ENCODE data around the gene ERAS.

Gene ERAS, protein sequence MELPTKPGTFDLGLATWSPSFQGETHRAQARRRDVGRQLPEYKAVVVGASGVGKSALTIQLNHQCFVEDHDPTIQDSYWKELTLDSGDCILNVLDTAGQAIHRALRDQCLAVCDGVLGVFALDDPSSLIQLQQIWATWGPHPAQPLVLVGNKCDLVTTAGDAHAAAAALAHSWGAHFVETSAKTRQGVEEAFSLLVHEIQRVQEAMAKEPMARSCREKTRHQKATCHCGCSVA

DNA sequence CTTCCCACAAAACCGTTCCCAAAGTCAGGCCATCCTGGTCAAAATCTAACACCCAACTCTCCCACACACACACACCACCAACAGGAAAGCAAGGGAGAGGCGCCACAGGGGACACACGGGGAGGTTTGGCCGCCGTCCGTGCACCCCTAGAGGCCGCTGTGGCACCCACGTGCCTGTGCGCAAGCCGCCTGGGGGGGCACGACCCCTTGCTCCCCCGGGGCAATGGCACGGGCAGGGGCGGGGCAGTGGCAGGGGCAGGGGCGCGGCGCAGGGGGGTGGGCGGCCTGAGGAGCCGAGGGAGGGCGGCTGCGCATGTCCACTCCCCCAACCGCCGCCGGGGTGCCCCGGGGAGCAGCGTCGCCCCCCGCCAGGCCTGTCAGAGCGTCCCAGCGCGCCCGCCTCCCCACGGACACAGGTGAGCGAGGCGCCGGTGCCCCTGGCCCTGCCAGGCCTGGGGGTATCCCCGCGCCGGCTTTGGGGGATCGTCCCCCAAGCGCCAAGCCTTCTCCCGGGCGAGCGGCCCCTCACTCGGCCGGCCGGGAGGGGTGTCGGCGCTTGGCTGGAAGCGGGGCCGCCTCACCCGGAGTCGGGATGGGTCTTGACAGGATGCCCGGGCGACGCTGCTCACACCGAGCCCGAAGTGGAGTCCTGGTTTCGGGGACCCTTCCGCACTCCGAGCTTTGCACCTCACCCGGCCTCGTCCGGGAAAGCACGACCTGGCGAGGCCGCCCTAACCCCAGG lies at the start of gene ERAS:
Gene ERAS (plus strand): TSS at position 379 of the 741 bp plus-strand sequence. CDS start 2,611 bp downstream, outside the sequence.
- no peak for DNase-seq

DNA sequence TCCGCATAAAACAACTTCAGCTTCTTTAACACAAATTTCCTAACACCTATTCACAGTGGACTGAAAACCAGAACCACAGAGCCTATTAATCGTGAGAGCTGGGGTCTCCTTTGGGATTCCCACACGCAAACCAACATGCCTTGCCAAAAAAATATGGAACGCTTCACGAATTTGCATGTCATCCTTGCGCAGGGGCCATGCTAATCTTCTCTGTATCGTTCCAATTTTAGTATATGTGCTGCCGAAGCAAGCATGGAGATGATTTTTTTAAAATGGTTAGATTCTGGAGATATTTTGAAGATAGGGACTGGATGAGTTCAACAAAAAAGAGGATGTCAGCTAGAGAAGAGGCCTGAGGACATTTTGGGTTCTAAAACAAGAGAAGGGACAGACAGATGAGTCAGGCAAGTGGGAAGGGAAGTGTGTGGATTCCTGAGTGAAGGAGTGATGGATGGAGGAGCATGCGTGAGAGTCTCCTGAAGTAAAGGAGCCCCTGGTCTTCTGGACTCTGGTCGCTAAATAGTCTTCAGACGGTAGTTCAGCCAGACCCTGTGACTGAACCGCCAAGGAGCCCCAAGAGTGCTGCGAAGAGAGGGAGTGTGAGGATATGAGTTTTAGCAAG lies 49.4 kb upstream of the ERAS start:
- DNase-seq: no peak

DNA sequence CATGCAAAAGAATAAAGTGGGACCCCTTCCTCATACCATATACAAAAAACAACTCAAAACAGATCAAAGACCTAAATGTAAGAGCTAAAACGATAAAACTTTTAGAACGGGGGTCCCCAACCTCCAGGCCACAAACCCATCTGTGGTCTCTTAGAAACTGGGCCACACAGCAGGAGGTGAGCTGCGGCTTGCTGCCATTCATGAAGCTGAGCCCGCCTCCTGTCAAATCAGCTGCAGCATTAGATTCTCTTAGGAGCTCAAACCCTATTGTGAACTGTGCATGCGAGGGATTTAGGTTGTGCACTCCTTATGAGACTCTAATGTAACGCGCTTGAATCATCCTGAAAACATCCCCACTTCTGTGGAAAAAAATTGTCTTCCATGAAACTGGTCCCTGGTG lies 46.9 kb upstream of the ERAS start:
- DNase-seq: no peak

DNA sequence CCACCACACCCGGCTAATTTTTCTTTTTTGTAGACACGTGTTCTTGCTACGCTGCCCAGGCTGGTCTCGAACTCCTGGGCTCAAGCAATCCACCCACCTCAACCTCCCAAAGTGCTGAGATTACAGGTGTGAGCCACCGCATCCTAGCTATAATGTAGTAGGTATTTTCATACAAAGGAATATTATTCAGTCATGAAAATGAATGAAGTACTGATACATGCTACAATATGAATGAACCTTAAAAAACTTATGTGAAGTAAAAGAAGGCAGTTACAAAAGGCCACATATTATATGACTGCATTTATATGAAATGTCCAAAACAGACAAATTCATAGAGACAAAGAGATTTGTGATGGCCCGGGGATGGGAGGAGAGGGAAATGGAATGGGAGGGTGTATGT lies 44.6 kb upstream of the ERAS start:
- DNase-seq: no peak

DNA sequence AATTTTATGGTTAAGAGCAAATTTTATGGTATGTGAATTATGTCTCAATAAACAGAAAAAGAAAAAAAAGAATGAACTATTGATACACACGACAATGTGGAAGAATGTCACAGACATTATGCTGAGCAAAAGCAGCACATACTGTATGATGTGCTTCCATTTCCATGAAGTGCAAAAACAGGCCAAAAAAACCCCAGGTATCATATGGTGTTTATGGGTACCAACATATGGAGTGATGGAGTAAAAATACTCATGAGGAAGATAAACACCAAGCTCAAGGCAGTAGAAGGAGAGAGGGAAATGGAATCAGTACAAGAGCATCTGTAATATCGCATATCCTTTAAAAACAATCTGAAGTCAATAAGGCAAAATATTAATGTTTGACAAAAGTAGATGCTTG lies 44.1 kb upstream of the ERAS start:
- no peak for DNase-seq

DNA sequence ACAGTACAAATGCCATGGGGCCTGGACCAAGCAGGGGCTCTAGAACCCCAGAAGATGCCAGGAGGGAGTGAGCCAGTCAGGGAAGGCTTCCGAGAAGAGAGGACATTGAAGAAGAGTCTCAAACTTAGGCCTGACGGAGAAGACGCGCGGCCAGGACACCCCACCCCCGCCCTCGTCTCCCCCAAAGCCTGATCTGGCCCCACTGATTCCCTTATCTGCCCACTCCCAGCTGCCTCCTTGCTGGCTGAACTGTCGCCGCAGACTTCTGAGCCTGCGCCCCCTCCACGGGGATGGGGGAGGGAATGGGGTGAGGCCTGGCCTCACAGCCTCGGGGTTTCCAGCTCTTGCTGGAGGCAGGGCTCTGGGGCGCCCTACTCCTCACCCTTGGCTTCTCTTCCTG lies 43.5 kb upstream of the ERAS start:
- no peak for DNase-seq

DNA sequence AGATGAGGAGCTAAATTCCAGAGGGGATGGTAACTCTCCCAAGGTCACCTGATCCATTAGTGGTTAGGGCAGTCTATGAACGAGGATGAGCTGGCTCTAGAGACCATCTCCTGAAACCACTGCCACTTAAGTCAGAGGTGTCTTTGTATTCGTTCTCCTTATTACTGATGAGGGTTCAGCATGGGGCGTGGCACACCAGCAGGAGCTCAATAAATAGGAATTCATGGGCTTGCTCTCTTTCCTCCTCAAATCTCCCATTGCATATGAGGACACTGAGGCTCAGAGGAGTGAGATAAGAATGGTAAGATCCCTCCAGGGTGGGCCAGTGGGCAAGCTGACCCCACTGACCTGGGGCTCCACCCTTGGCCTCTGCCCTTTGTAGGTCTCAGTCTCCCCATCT lies 41.6 kb upstream of the ERAS start:
- DNase-seq: no peak

DNA sequence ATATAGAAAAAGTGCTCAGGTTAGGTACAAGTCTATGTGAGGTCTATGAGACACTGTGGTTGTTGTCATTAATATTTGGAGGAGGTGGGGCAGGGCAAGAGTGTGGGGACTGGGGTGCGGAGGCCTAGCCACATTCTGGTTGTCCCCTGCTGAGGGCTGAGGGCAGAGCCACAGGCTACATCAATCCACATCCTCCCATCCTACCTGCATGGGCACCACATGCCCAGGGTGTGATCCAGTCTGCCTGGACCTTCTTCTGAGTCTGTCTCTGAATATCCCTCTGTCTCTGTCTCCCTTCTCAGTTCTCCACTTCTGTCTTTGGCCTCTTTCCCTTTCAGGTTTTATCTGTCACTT lies 41.1 kb upstream of the ERAS start:
- DNase-seq: no peak

DNA sequence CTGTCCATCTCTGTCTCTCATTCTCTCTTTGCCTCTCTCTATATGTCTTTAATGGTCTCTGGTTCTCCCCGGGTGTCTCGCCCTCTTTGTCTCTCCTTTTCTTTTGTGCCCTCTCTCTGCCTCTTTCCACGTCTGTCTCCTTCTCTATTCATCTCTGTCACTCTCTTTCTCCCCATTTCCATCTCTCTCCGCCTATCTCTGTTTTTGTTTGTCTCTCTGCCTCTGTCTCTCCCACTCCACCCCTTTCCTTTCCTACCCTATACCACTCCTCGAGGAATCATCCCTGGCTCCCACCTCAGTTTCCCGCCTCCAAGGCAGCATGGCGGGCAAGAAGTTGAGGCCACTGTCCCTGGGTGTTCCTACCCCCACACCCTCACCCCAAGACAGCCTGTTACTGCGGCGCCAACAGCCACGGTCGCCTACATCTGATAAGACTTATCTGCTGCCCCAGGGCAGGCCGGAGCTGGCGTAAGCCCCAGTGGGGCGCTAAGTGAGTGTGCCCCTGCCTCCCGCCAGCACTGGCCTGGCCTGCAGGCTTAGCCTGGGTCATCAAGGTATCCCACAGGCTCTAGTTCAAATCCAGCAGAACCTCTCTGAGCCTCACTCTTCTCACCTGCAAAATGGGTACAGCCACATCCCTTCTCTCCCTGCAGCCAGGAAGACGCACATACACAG lies 40.6 kb upstream of the ERAS start:
- DNase-seq: no peak

DNA sequence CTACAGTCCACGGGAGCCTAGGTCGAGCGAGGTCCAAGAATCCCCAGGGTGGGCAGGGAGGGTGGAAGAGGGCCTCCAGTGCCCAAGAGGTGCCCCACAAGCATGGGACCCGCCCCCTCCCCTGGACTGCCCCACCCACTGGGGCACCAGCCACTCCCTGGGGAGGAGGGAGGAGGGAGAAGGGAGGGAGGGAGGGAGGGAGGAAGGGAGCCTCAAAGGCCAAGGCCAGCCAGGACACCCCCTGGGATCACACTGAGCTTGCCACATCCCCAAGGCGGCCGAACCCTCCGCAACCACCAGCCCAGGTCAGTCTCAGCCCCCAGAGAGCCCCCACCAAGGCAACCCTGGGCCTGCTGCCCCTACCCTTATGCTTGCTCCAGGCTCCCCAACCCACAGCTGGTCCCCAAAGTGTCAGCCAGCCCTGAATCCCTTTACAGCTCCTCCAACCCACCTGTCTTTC lies 39.9 kb upstream of the ERAS start, which contains the start of gene GATA1:
Gene GATA1 (plus strand): TSS at position 250 of the 460 bp plus-strand sequence. CDS start 4,520 bp downstream, outside the sequence.
- DNase-seq: no peak

DNA sequence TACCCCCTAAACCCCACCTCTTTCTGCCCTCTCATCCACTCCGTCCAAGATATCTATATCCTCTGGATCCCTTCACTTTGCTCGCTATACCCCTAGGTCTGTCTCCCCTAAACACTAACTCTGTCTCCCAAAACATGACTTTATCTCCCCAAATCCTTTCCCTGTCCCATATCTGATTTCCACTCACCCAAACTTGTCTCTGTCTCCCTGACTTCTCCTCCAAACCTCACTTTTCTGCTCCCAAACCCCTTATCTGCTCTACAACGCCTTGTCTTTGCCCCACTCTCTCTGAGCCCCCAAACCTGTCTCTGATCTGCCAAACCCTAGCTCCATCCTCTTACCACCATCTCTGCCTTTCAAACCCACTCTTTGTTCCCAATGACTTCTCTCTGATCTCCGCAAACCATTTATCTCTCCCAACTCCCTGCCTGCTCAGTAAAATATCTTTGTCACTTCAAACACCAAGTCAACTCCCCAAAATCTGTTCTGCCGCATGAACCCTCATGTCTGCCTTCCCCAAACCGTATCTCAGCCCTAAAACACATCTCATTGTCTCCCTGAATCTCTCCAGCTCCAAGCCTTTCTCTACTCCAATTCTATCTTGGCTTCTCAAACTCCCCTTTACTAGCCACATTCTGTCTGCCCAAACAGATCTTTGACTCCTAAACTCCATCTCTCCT lies 39.3 kb upstream of the ERAS start:
- DNase-seq: no peak

DNA sequence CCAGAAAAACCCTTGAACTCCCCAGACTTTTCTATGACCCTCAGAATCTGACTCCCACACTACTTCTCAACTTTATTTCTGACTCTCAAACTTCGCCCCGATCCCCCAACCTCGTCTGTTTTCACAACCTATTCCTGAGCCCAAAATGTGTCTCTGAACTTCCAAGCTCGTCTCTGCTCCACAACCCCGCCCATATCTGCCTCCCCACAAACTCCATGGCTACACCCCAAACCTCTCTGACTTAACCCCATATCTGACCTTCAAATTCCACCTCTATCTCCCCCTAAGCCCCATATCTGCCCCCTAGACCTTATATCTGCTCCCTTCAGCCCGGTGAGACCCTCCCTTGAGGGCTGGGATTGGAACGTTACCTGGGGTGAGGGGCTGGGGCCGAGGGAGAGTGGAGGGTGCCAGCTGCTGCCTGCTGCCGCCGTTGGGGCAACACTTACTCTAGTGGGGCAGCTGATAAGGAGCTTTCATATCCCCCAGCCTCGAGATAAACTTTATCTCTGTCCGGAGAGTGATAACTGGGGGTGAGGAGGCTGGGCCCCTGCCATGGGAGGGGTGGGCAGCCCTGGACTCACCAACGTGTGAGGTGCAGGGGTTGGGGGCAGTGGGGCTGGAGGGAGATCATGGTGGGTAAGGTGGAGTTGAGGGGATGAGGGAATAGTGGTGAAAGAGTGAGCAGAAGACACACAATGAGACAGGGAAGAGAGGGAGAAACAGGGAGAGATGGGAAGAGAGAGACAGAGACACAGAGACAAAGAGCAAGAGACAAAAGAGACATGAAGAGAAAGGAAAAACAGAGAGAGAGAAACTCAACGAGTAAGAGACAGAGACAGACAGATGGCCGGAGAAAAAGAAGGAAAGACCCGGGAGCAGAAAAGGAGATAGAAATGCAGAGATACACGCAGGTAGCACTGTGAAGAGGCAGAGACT lies 38.5 kb upstream of the ERAS start:
- DNase-seq: no peak

DNA sequence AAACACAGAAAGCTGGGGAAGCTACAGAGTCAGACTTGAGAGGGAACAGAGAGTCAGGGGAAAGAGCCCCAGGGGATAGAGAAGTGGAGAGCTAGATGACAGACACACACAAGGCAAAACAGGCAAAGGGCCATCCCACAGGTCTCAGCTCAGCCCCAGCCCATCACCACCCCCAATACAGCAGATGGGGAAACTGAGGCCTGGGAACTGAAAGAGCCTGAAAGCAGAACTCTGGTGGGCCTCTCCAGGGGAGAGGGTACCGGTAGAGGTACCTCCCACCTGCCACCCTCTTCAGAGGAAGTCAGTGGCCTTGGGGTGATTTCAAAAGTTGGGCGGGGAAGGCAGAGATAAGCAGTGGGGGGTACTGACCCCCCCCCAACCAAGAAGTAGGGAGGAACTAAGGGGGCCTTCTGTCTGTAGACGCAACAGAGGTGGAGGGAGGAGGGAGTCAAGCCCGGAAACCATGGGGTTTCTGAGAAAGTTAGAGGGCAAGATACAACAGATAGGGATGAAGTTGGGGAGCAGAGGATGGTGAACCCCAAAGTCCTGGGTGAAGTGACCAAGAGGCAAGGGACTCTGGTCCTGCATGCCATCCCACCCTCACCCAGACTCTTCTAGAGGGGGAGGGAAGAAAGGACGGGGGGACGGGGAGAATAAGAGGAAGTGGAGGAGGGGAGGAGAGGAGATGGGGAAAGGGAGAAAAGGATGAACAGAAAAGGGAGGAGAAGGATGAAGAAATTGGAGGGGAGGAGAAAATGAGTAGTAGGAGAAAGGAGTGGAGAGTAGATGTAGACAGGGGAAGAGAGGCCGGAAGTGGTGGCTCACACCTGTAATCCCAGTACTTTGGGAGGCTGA lies 36.7 kb upstream of the ERAS start:
- no peak for DNase-seq

DNA sequence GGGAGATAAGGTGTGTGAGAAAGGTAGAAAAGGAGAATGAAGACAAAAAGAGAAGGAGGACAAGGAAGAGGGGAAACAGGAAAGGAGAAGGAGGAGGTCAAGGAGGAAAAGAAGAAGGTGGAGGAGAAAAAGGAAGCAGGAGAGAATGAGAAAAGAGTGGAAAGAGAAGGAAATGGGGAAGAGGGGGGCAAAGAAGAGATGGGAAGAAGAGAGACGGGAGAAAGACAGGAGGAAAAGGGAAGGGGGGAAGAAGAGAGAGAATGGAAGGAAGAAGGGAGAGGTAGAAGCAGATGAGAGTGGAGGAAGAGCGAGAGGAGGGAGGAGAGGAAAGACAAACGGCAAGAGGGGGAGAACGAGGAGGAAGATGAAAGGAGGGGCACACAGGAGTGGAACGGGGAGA lies 35.8 kb upstream of the ERAS start:
- DNase-seq: no peak

DNA sequence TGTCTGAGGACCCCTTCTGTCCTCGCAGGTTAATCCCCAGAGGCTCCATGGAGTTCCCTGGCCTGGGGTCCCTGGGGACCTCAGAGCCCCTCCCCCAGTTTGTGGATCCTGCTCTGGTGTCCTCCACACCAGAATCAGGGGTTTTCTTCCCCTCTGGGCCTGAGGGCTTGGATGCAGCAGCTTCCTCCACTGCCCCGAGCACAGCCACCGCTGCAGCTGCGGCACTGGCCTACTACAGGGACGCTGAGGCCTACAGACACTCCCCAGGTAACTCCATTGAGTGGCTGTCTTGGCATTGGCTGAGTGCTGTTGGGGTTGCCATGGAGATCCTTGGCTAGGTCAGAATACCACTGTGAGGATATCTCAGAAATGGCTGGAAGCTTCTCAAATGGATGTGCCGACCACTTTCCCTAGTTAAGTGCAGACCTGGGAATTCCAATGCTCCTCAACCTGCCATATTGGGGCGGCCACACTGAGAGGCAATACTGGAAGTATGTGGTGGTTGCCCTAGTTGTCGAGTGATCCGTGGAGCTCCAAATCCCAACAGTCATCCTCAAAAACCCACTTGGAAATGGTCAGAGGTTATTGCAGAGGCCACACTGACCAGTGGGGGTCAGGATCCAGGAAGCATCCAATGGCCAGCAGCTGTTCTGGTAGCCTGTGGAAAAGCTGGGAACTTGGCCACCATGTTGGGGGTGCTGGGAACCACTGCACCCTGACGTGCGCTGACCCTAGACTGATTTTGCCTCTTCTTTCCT lies 35.1 kb upstream of the ERAS start:
- DNase-seq: no peak

DNA sequence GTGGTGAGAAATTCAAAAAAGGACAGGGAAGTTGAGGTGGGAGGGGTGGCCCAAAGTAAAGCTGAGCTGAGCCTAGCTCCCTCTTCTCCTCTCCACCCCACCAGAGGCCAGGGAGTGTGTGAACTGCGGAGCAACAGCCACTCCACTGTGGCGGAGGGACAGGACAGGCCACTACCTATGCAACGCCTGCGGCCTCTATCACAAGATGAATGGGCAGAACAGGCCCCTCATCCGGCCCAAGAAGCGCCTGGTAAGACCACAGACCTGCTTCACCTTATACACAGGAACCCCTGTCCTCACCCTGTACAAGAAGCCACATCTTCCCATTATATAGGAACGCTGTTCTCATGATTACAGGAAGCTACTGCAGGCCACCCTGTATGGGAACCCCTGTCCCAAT lies 34.1 kb upstream of the ERAS start:
- DNase-seq: no peak

DNA sequence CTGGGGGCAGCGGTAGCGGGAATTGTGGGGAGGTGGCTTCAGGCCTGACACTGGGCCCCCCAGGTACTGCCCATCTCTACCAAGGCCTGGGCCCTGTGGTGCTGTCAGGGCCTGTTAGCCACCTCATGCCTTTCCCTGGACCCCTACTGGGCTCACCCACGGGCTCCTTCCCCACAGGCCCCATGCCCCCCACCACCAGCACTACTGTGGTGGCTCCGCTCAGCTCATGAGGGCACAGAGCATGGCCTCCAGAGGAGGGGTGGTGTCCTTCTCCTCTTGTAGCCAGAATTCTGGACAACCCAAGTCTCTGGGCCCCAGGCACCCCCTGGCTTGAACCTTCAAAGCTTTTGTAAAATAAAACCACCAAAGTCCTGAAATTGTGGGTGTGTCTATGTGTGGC lies 32.4 kb upstream of the ERAS start:
- no peak for DNase-seq

DNA sequence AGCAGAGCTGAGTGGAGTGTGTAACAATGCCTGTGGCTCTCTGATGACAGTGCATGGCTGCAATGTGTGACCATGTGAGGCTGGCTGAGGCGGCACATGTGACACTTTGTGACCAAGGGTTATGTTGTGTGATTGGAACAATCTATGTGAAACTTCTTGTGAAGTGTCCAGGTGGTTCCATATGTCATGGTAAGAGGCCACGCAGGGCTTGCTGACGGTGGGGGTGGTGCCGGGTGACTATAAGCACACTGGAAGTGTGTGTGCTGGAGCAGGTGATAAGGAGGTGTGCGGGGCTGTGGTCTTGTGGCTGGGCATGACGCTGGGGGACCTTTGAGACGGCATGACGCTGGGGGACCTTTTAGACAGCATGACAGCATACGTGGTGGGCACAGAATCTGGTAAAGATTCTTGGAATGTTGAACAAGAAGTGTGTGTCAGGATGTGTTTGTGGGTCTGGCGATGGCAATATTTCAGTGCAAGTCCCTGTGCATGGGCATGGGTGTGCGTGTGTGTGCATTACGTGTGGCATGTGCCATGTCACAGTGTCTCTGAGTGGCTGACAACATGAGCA lies 31.9 kb upstream of the ERAS start:
- no peak for DNase-seq

DNA sequence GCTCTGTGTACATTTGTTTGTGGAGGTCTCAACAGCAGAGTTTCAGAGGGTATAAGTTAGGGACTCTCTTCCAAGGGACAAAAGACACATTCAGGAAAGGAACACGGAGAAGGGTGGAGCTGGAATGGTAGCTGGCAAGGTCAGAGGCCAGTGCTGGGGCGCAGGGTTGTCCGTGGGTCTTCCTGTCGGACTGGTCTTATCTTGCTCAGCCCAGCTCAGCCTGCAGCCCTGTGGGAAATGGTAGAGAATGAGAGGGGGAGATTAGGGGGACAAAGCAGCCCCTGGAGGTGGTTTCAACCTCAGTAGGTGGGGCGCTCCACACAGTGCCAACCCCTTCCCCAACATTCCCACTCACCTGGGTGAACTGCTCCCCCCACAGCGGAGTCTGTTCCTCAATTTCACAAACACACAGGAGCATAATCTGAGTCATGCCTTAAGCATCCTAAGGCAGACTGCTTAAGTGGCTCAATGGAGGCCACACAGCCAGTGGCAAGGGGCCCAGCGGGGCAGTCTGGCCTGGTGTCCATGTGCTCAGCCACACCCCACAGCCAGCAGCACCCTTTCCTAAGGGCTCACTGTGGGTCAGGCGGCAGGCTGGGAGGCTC lies 31.3 kb upstream of the ERAS start:
- DNase-seq: no peak

Data from NCI-H2029 treated with DMSO at 0.1 percent for 48 hours (cell line).